Stimulated activated CD4-positive, alpha-beta T cell treated with anti-CD3 and anti-CD28 coated beads, TNF-alpha, amount 100 ng/mL, for 48 hours (primary cell): Measurements from ENCODE around the gene NKAPL.

Experiments used
- DNase-seq, 3 donors: peaks; one replicate each; pipeline ENCODE4 v3.0.0-alpha.2; 2020; ENCODE audit warnings: low read depth in 3 of 3

NKAPL gene

DNA sequence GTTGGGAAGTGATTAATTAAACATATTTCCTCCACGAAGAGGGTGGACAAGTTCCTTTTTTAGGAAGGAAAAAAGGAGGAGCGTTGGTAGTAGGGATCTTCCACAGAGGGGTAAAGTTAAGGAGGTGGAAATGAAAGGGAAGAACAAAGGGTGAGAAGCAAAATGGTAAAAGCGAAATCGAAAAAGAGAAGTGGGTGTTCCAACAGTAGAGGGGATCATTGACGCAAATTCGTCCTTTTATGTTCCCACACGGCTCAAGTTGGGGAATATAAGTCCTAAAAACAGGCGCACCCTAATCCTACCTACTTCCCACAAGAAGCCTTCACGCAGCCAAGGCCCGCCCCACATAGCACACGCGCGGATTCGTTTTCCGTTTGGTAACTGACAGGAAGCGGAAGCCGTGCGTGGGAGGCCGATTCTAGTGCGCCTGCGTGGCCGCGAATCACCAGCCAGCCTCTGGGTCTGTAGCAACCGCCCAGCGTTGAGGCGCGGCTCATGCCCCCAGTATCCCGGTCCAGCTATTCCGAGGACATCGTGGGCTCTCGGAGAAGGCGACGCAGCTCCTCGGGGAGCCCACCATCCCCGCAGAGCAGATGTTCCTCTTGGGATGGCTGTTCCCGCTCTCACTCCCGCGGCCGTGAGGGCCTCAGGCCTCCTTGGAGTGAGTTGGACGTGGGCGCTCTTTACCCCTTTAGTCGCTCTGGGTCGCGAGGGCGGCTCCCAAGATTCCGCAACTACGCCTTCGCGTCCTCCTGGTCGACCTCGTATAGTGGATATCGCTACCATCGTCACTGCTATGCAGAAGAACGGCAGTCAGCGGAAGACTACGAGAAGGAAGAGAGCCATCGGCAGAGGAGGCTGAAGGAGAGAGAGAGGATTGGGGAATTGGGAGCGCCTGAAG, at the start of gene NKAPL:
NKAPL (plus strand) TSS at position 421 of the 901 bp plus-strand sequence; CDS start at position 496, 75 bp downstream.
- DNase-seq: peak; percentile 17 to 61 (median 50)

DNA sequence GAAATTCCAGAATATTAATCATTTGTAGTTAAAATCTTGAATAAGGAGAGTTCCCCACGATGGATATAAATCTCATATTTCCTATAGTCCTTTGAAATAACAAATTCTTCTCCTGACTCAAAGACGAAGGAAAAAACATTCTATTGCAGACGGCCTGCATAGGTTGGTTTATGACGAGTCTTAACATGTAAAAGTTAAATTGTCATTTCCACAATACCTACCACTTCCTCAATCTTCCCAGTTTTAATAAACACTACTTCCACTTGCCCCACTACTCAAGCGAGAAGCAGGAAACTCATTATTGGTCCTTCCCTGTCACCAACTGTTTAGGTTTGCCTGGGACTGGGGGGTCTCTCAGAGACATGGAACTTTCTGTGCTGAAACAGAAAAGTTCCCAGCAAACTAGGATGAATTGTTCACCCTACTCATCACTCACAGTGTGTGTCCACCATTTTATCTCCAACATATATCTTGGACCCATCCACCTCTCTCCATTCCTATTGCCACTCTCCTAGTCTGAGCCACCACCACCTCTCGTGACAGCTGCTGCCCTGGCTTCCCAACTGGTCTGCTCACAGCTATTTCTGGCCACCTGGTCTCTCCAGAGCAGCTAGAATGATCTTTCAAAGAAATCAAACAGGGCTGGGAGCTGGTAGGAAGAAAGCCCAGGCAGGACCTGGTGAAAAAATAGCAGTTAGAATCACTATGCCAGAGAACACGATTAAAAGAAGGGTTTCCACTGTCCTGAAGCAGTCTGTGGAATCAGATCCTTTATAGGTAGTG, 49.2 kb upstream of the NKAPL start:
- DNase-seq: no peak

DNA sequence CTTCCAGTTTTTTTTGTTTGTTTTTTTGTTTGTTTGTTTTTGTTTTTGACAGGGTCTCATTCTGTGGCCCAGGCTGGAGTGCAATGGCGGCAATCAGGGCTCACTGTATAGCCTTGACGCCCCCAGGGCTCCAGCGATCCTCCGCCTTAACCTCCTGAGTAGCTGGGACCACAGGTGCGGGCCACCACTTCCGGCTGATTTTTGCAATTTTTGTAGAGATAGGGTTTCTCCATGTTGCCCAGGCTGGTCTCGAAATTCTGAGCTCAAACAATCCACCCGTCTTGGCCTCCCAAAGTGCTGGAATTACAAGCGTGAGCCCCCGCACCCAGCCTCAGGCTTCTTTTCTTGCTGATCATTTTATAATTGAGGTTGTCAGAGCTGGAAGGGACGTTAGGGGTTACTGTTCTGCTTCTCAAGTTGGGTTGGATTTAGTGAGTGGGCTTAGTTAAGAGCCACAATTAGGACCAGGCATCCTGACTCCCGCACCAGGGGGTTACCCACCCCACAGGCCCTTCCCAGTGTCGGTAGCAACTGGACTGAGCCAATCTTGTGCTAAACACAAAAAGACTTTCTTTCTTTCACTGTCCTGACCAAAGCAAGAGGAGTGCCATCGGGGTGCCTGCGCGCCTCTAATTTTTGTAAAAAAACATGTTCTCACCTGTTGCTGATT, 47.1 kb upstream of the NKAPL start:
- DNase-seq: no peak

DNA sequence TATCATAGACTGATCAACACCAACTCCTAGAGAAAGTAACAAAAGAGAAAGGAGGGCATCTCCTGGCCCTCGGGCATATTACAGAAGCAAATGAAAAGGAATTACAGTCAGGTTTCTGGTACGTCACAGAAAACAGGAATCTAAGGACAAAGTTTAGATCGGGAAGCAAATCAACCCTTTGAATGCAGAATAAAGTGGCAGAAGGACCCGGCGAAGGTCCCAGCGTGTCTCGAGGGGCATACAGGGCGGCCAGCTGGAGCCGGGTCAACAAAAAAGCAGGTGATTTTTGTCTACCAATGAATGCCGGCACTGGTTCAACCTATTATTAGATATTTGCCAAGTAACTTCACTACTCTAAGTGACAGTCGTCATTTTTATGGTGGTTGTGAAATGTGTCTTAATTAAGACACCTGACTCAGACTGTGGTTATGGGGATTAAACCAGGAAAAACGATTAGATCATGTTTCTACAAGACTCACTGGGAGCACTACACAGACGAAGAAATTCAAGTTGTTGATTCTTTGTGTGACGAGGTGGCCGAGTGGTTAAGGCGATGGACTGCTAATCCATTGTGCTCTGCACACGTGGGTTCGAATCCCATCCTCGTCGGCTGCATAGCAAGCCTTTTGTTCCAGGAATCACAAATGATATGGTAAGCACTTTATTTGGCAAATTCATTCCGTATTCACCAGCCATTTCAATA, 46.4 kb upstream of the NKAPL start:
- DNase-seq: peak in 2 of 3 donors; percentile 58 to 63

DNA sequence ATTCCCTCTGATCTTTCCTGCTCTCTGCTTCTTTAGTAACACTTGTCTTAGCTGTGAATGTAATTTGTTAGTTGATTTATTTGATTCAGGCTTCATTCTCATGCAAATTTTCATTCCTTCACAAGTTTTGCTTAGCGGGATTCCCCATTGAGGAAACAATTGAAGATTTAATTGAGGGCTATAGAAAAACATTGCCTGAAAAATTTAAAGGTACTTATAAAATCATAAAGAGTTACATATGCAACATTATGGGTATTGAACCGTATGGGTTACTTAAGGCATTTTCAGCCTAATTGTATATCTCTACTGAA, 45.9 kb upstream of the NKAPL start:
- no peak for DNase-seq

DNA sequence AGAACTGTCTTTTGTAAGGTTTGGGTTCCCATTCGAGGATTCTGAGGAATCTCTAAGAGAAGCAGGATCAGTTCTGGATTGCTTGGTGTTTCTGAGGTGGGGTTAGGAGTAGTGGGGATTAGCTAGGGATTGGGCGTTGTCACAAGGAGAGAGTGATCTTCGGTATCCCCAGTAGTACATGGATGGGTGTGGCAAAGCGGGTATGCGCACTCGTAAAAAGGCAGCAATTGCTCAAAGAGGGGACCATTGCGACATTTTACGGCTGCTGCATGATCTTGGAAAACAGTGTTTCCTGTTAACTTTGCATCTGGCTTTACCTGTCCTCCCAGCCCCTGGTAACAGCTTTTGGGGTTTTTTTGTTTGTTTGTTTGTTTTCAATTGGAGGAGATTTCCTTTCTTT, 43.7 kb upstream of the NKAPL start:
- DNase-seq: no peak

DNA sequence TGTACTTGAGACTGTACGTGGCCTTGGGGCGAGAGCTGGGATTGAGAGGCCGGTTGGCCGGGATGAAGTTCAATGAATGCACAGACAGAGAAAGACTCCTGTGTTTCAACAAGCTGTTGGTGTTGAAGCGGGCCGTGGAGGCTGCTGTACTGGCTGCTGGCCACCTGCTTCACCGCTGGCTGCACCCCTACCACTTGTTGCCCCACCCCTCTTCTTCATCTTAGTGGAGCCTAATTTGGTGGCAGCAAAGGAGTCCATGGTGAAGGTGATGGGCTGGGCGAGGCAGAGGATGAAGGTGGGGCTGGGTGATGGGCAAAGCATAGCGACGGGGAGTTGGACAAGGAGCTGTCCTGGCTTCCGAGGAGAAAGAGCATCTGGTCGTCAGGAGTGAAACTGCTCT, 41.2 kb upstream of the NKAPL start:
- DNase-seq: no peak

DNA sequence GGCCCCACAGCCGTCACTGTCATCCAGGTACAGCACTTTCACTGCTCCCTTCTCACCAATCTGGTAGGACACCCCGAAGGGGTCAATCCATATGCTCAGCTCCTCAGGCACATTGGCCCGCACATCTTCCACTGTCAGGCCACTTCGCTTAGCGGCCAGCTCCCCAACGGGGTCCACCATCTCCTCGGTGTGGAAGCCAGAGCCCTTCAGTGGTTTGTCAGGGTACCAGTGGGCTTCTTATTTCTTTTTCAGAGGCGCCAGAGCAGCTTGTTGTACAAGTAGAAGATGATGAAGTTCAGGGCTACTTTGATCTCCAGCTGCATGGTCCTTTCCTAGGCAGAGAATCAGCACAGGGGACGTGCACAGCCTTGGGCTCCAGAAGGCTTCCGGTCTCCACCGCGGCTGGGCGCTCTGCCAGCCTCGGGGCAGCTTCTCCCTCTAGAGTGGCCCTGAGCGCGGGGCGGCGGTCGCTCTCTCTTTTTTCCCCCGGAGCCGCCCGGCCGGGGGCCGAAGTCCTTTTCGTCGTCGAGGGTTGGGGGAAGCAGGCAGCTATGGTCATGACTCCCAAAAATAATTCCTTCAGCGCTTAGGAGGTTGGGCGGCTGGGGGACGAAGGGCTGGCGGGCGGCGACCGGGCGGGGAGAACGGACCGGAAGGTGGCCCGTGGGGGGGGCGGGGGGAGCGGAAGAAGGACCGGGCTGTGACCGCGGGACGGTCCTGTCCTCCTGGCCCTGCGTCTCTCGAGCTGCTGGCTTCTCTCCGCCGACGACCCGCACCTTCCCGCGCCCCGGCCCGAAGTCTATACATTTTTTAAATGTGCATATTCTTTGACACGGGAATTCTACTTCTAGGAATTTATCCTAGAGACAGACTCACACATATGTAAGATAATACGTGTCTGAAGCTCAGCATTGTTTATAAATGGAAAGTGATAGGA, 40.5 kb upstream of the NKAPL start:
- DNase-seq: peak in 1 of 3 donors; percentile 36

DNA sequence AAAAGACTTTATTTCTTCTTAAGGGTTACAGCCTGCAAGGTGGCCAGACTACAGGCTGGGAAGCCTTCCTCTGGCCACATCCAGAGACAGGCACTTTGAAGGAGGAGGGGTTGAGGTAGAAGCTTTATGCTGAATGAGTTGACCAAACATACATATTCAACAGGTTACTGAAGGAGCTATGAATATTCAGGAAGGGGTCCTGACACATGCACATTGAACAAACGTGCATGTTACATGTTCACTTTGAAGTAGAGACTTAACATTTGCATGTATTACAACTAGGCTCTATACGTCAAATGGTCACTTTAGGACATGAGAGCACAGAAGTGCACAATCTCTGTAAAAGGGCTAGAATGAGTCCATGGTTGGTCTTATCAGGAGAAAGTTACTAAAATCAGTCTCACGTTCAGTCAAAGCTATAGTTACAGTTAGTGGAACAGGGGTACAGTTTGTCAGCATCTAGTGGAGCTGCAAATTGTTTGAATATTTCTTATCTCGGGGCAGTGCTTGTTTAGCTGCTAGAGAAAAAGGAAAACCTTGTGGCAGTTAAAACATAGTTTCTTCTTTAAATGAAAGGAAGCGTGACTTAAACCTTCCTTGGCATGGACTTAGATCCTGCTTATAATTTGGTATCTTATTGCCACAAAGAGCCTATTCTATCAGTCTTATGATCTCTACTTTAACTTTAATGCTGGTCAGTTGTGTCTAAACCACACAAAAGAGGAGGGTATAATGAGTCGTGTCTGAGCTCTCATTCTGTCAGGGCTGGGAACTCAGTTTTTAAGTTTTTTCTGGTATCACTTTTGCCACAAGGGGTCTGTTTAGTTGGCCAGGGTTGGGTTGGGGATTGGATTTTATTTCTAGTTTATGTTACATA, 38.6 kb upstream of the NKAPL start:
- DNase-seq: no peak

DNA sequence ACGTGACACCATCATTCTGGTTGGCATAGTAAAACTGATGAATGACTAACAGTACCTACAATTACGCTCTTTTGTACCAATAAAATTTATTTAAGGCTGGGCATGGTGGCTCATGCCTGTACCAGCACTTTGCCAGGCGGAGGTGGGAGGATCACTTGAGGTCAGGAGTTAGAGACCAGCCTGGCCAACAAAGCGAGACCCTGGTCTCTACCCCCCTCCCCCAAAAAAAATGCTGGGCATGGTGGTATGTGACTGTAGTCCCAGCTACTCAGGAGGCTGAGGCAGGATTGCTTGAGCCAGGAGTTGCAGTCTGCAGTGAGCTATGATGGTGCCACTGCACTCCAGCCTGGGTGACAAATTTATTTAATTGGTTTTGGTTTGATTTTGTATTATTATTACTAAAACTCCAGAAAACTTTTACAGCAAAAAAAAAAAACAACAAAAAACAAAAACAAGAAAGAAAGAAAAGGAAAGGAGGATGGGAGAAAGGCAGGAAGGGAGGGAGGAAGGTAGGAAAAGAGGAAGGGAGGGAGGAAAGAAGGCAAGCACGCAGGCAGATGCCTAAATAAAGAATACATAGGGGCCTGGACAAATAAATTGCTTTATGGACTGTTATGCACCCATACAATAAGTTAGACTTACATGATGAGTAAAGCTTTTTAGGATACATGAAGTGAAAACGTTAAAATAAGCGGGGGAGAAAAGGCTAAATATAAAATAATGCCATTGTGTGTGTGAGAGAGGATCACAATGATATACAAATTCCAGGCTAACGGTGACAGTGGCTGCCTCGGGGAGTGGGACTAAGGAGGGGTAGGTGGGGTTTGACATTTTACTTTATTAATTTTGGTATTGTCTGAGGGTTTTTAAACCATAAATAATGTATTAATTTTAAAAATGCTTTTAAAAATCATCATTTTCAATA, 34.7 kb upstream of the NKAPL start:
- DNase-seq: no peak

DNA sequence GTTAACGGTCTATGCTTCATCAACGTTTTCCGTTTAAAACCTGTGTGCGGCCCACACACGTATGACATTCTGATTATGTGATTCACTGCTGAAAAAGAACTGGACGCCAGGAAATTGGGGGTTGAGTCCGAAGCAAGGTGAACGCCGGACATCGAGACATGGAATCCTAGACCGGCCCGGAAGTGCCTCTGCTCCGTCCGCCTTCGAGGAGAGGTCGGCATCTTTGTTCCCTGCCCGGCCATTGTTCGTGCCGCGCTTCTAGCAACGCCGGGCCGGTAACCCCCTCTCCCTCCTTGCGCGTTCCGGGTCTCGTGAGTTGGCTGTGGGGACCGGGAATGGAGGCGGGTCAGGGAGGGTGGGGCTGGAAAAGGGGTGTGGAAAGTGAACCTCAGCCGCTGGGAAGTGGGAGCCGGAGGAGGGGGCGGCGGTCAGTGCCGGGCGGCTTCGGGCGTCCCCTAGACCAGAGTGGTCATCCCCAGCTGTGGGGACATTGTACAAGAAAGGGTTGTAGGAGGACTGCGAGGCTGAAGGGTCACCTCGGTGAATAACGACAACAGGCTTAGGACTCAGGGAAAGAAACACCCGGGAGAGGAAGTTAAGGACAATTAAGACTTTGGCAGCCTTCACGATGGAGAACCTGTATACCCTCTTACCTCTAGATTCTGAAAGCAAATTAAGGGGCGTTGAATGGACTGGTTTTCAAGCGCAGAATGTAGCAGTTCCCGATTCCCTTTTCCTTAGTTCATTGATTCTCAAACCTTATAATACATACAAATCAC, 33.9 kb upstream of the NKAPL start, which contains the start of gene ZSCAN9:
ZSCAN9 (plus strand) TSS at position 220 of the 779 bp plus-strand sequence. CDS start 1,810 bp downstream, outside the sequence.
- peak in 1 of 3 donors; percentile 30 for DNase-seq

DNA sequence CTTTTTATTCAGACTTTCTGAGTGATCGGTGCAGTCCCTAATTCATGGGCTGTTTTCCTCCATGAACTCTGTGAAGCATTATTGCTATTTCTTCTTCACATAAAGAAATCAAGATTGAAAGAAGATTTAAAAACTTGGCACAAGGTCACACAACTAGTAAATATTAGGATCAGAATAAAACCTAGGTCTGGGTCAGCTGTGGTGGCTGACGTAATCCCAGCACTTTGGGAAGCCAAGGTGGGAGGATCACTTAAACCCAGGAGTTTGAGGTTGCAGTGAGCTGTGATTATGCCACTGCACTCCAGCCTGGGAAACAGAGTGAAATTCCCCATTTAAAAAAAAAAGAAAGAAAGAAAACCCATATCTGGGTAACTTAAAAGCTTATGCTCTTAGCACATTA, 32.6 kb upstream of the NKAPL start:
- no peak for DNase-seq

DNA sequence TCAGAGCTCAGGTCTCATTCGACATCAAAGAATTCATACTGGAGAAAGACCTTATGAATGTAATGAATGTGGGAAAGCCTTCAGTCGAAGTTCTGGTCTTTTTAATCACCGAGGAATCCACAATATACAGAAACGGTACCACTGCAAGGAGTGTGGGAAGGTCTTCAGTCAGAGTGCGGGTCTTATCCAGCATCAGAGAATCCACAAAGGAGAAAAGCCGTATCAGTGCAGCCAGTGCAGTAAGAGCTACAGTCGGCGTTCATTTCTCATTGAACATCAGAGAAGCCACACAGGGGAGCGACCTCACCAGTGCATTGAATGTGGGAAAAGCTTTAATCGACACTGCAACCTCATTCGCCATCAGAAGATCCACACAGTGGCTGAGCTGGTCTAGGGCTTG, 26.3 kb upstream of the NKAPL start:
- DNase-seq: no peak

DNA sequence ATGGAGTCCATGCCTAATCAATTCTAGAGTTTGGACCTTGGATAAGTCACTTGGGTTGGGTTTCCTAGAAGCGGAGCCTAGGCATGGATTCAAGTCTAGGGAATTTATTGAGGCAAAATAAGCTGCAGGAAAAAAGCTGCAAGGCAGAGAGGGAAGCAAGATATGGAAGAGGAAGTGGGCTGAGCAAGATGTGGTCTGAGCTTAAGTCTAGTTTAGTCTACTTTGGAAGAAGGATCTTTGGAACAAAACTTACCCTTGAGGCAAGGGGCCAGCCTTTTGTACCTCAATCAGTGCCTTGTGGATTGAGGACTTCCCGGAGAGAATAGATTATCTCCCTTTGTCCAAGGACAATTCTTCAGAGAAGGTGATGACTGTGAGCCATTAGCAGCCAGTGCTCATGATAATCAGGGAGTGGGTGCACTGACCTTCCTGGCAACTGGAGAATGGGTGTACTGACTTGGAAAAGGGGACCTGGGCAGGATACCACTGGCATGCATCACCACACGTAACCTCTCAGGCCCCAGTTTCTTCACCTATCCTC, 23.1 kb upstream of the NKAPL start:
- no peak for DNase-seq

DNA sequence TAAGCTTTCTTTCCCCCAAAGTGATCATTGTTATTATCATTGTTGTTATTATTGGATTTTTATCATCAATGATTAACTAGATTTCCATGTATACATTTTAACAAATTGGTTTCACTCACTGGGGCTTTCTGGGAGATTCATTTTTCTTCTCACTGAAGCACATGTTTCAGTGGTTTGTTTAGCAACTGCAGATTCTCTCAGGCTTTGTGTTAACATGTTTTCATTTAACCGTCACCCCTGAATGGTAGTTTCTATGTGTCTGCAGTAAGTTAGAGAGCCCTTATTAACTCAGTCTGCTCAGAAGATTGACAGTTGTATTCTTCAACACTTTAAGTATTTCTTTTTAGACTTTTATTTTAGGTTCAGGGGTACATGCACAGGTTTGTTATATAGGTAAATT, 19.5 kb upstream of the NKAPL start:
- DNase-seq: no peak

DNA sequence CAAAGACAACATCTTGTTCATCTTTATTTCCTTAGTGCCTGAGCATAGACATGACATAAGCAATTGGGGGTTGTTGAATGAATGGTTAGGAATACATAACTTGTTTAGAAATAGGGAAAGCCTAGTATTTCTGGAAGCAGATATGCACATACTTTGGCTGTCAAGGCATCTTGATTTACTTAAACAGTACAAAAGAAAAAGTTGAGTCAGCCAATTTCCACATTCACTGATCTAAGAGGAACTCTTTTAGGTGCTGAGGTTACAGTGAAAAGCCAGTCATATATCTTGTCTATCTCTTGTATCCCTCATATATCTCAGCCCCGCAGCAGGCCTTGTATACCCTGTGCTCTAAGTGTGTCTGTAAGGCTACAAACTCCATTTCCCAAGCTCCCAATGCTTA, 18.6 kb upstream of the NKAPL start:
- no peak for DNase-seq

DNA sequence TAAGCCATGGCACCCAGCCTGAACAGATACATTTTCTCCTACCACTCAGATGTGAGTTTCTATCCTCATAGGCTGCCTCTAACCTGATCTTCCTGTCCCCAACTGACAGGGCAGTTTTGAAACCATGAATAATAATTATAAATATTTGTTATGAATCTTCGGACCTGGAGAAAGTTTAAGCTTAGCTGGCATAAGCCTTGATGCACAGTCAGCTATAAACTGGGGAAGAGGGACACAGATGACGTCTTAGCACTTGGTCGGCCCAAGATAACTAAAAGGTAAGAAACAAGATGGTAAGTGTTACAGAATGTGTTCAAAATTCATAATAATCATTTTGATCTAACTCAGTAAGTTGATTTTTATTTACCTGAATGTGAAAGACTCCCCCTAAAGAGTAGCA, 15.2 kb upstream of the NKAPL start:
- DNase-seq: no peak
